ENCODE data around the gene FPGS.
"Not testable (repeated sequence)": the region's sequence is repeated elsewhere in the genome, so short reads cannot be mapped to it uniquely, and the experiment has no call there.

FPGS gene

DNA sequence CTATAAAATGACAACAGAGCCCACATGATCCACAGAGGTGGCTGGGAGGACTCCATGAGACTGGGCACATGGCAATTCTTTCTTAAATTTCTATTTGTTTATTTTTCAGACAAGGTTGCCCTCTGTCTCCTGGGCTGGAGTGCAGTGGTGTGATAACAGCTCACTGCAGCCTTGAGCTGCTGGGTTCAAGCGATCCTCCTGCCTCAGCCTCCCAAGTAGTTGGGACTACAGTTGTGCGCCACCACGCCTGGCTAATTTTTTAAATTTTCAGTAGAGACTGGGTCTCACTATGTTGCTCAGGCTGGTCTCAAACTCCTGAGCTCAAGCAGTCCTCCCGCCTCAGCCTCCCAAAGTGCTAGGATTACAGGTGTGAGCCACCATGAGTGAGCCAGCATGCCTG lies 42.9 kb downstream of the FPGS start:
- DNase-seq = not testable (repeated sequence)

- no peak for DNase-seq
Measured at GRCh38 chr9:127846443-127847177, 43.9 kb downstream of the FPGS start.

DNA sequence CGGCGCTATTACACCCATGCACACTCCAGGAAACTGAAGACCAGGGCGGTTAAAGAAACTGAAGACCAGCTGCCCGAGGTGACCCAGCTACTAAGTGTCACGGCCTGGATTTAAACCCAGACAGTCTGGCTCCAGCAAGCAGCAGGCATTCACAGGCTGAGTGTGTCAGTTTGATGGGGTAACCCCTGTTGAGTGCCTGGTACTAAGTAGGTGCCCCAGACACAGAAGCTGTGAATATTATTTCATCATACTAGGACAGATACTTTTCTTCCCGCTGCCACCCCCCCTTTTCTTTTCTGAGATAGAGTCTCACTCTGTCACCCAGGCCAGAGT lies 44.5 kb downstream of the FPGS start:
- no peak for DNase-seq

DNA sequence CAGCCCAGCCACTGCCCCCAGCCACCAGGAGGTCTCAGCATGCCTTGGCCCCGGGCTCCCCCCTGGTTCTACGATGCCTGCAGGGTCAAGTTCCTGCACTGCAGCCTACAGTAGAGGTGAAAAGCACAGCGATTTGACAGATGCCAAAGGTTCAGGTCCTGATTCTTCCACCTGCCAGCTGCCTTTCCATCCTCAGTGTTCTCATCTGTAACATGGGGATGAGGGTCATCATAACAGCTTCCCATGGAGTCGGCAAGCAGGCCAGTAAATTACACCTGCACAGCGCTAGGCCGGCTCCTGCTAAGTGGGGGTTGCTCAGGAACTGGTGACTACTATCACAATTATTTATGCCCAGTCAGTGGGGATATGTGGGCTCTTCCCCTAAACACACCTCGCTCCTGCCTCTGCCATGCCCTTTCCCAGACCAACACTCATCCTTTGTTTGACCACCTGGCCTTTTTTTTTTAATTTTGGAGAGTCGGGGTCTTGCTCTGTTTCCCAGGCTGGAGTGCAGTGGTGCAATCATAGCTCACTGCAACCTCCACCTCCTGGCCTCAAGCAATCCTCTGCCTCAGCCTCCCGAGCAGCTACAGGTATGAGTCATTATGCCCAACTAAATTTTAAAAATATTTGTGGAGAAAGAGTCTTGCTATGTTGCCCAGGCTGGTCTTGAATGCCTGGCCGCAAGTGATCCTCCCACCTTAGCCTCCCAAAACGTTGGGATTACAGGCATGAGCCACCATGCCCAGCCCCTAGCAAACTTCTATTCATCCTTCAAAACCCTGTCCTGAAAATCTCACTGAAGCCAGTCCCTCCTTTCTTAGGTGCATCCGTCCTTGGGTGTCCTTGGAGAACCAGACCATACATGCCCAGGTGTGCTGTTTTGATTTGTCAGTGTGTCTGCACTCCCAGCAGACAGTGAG lies 45.4 kb downstream of the FPGS start:
- DNase-seq = no peak

GRCh38 chr9:127848756-127849504 lies 46.2 kb downstream of the FPGS start:
- no peak for DNase-seq

DNA sequence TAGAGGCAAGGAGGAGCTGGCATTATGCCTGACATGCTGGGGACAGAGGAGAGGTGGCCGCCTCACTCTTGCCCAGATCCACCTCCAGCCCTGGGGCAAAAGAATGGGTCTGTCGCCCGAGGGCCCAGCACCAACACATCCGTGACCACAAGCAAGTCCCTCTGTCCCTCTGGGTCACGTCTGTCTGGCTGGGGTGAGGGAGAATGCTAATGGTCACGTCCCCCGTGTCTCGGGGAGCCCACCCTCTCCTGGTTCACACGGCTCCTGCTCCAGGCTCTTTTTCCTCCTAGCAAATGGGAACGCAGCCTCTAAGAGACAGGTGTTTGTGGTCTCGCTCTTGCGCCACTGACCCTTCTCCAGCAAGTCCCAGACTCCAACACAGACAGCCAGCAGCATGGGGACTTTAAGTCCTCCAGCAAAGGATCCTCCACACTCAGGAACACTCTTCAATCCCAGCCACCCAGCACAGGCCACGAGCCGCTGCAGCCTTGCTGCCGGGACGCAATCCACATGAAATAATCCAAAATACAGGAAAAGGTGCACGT lies 47.7 kb downstream of the FPGS start:
- no peak for DNase-seq

- DNase-seq = no peak
Measured at GRCh38 chr9:127852829-127853228, 50.1 kb downstream of the FPGS start.

DNA sequence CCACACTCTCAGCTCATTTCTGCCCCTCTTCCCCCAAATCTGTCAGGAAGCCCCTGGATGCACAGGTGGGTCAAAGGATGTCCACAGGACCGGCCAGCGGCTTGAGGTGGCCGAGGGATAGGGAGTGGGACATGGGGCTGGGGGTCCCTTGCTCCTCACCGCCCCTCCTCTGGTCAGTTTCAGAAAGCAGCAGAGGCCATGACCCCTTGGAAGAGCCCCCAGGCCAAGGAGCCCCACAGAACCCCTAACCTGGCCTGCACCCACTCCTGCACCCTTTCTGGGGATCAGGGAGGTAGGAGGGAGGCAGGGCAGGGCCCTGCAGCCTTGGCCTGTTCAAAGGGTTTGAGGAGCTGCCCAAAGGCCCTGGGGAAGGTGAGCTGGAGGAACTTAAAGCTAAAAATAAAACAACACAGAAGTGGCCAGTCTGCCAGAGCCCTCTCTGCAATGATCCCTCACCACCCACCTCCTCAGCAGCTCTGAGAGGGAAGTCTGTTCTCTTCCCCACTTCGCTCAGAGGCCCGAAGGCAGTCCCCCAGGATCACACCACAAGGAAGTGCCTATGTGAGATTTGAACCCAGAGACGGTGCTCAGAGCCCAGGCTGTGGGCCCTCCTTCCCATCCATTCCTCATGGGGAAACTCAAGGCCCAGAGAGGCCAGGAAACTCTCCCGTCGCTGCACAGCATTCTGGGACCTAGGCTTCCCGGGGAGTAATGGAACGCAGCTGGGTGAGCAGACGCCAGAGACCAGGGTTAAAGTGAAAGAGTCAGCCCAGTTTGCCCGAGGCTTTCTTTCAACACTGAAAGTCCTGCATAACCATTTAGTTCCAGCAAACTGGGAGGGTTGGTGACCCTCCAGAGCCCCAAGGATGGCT lies 50.9 kb downstream of the FPGS start:
- no peak for DNase-seq

- DNase-seq = no peak
Measured at GRCh38 chr9:127854184-127854806, 51.6 kb downstream of the FPGS start, which contains the start of gene ENG. TSS of gene ENG (minus strand) at chr9:127854658. CDS start at chr9:127854355, 303 bp downstream.

GRCh38 chr9:127854960-127855359 lies 52.3 kb downstream of the FPGS start:
- no peak for DNase-seq

DNA sequence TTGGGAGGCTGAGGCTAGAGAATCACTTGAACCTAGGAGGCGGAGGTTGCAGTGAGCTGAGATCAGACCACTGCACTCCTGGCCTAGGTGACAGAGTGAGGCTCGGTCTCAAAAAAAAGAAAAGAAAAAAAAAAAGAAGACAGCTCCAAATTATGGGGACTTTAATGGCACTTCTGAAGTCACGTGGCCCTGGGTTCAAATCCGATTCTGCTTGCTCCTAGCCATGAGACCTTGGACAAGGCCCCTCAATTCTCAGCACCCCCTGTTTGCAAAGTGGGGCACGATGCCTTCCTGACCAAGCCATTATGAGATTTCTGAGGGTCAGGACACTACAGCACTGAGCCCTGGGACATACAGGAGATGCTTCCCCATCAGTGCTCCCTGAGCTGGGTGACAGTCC lies 52.8 kb downstream of the FPGS start:
- no peak for DNase-seq

GRCh38 chr9:127856094-127856728 lies 53.5 kb downstream of the FPGS start:
- DNase-seq = no peak

- no peak for DNase-seq
Measured at GRCh38 chr9:127856729-127857116, 54.0 kb downstream of the FPGS start.

DNA sequence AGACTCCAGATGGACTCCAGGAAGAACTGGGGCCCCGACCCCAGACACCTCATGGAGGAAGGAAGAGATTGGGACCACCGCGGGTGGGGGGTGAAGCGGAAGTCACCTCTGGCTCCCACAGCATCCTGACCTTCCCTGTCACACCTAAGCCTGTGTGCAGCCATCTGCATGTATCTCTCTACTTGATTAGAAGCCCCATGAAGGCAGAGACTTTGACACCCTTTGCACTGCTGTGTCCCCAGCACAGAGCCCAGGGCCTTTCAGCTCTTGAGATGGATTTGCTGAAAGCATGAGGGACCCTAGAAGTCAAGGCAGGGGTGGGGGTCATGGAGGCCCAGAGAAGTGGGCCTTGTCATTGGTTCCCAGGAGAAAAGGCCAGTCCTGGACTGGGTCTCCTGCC lies 54.6 kb downstream of the FPGS start:
- DNase-seq = no peak

GRCh38 chr9:127858041-127858512 lies 55.4 kb downstream of the FPGS start:
- DNase-seq = no peak

- DNase-seq = no peak
Measured at GRCh38 chr9:127860260-127860659, 57.6 kb downstream of the FPGS start.

GRCh38 chr9:127860779-127861178 lies 58.1 kb downstream of the FPGS start:
- no peak for DNase-seq

GRCh38 chr9:127862075-127863011 lies 59.7 kb downstream of the FPGS start:
- no peak for DNase-seq

DNA sequence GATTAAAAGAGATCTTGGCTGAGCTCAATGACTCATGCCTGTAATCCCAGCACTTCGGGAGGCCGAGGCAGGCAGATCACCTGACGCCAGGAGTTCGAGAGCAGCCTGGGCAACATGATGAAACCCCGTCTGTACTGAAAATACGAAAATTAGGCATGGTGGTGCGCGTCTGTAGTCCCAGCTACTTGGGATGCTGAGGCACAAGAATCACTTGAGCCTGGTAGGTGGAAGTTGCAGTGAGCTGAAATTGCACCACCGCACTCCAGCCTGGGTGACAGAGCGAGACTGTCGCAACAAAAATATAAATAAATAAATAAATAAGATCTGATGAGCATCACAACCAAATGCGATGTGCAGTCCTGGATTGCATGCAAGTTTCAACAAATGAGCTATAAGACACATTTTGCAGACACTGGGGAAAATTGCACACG lies 60.5 kb downstream of the FPGS start:
- DNase-seq = no peak
